C4-2B (cell line): ENCODE measurements around the gene GALM.

Experiments used
- ZFX ChIP-seq: fragments of 450-650 bp; IDR thresholded peaks from 2 replicates; pipeline ENCODE4 v1.6.1; 2017
- TF ChIP-seq, protein P1 (sequence below): fragments of 450-650 bp; conservative IDR thresholded peaks from 2 replicates; pipeline ENCODE4 v1.5.1; 2017; ENCODE audit warnings: mild to moderate bottlenecking

DNA sequence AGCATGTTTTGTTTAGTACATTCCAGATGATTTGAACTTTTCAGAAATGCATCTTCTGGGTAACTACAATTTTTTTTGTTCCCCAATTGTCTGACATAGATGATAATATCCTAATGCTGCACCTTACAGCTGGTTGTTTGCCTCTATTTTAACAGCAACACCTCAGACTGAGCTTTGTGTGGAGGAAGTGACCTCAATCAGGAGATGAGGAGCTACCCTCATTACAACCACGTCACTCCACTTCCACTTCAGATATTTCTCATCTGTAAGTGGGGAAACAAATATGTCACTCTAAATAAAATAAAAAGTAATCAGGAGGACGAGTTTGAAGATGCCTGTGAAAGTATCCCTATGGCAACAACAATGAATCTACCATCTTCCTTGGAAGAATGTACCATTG, 97.3 kb downstream of the GALM start:
- TF ChIP-seq, protein P1, sequence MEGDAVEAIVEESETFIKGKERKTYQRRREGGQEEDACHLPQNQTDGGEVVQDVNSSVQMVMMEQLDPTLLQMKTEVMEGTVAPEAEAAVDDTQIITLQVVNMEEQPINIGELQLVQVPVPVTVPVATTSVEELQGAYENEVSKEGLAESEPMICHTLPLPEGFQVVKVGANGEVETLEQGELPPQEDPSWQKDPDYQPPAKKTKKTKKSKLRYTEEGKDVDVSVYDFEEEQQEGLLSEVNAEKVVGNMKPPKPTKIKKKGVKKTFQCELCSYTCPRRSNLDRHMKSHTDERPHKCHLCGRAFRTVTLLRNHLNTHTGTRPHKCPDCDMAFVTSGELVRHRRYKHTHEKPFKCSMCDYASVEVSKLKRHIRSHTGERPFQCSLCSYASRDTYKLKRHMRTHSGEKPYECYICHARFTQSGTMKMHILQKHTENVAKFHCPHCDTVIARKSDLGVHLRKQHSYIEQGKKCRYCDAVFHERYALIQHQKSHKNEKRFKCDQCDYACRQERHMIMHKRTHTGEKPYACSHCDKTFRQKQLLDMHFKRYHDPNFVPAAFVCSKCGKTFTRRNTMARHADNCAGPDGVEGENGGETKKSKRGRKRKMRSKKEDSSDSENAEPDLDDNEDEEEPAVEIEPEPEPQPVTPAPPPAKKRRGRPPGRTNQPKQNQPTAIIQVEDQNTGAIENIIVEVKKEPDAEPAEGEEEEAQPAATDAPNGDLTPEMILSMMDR = no peak
- TF ChIP-seq ZFX = no peak
